ENCODE data around the gene ADAMTS12. TPM values are rescaled to one million over a fixed set of nuclear protein-coding genes. Genes with fewer than 3 reads are reported as not detected.

ADAMTS12 gene
- total and polyA plus RNA-seq, 2 donors (not counting 1 experiment from before 2014, with no cell fraction given), result 10.7 to 44.8 TPM

DNA sequence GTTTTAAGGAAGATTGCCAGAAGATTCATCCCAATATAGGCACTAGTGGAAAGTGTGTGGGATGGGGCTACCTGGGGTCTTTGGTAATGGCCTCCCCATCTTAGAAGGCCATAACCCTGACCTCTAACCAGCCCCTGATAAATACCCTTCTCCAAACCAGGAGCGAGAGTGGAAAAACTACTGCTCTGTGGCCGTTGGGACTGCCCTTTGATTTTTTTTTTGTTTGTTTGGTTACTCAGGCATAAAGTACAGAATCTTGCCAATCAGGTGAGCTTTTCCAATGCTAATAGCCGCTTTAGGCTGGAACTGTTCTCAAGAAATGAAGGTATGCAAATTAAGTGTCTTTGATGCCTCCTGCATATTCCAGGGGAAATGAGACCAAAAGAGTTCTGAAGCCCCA is 153.7 kb downstream of the ADAMTS12 start:
- Histone ChIP-seq H3K27ac (ENCODE audit: insufficient read depth, low read length) (no peak overlapping the region), H3K27me3 (ENCODE audit: control insufficient read depth, insufficient read depth, low read length) (no peaks in the 10 kb centered on the region), H3K4me2 (ENCODE audit: extremely low read depth, insufficient read depth, low read length) (no peak overlapping the region), H4K20me1 (ENCODE audit: control insufficient read depth, extremely low read depth, insufficient read depth, low read length) (no peaks in the 10 kb centered on the region), H3K79me2 (ENCODE audit: control insufficient read depth, insufficient read depth, low read length) (no peaks in the 10 kb centered on the region), H3K36me3 (ENCODE audit: control insufficient read depth, insufficient read depth, low read length) (no peaks in the 10 kb centered on the region), H3K4me3 (replicated peaks in 1 of 4; ENCODE audit: control extremely low read depth in 1 of 4, insufficient read depth in 1 of 4, low read depth in 3 of 4, low read length in 4 of 4) (no peak overlapping the region), H3K9me3 (ENCODE audit: control insufficient read depth, insufficient read depth, low read depth, low read length) (no peaks in the 10 kb centered on the region), H2AFZ (ENCODE audit: low read length) (no peak overlapping the region), H3K4me1 (ENCODE audit: control insufficient read depth, extremely low read depth, insufficient read depth, low read length) (peaks cover 5% of the 10 kb centered on the region), H3K9ac (ENCODE audit: insufficient read depth, low read length) (no peak overlapping the region)
- no peak for DNase-seq (ENCODE audit: low read depth in 2 of 2)
- TF ChIP-seq EZH2 (IDR thresholded peaks at IDR 0.05; ENCODE audit: low read length, missing control alignments), result no peak
- TF ChIP-seq, protein P1, sequence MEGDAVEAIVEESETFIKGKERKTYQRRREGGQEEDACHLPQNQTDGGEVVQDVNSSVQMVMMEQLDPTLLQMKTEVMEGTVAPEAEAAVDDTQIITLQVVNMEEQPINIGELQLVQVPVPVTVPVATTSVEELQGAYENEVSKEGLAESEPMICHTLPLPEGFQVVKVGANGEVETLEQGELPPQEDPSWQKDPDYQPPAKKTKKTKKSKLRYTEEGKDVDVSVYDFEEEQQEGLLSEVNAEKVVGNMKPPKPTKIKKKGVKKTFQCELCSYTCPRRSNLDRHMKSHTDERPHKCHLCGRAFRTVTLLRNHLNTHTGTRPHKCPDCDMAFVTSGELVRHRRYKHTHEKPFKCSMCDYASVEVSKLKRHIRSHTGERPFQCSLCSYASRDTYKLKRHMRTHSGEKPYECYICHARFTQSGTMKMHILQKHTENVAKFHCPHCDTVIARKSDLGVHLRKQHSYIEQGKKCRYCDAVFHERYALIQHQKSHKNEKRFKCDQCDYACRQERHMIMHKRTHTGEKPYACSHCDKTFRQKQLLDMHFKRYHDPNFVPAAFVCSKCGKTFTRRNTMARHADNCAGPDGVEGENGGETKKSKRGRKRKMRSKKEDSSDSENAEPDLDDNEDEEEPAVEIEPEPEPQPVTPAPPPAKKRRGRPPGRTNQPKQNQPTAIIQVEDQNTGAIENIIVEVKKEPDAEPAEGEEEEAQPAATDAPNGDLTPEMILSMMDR (conservative IDR thresholded peaks at IDR 0.05 in 1 of 2, IDR thresholded peaks at IDR 0.05 in 1 of 2; ENCODE audit: low read depth in 1 of 2, low read length in 2 of 2), result no peak

DNA sequence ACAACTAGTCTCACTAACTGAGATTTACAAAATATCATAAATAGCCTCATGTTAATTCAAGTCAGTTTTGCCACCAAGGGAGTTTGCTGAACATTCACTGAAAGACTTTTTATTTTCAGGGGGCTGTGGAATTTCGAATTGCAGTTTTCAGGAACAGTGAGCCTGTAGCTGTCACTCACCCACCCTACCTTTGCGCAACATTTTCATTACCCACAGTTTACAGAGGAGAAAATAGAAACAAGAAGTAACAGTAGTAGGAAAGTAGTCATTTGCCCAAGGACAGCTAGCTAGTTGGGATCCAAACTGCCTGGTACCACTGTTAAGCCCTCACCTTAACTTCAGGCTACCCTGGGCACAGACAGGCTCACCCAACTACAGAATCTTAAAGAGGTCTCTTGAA is 154.1 kb downstream of the ADAMTS12 start:
- H3K4me3 ChIP-seq (replicated peaks in 1 of 4; ENCODE audit: control extremely low read depth in 1 of 4, insufficient read depth in 1 of 4, low read depth in 3 of 4, low read length in 4 of 4), result no peak overlapping the region
- H3K9ac ChIP-seq (ENCODE audit: insufficient read depth, low read length), result no peak overlapping the region
- H3K27ac ChIP-seq (ENCODE audit: insufficient read depth, low read length), result no peak overlapping the region
- no peak for TF ChIP-seq EZH2 (IDR thresholded peaks at IDR 0.05; ENCODE audit: low read length, missing control alignments)
- TF ChIP-seq, protein P1 (conservative IDR thresholded peaks at IDR 0.05 in 1 of 2, IDR thresholded peaks at IDR 0.05 in 1 of 2; ENCODE audit: low read depth in 1 of 2, low read length in 2 of 2), result no peak
- H4K20me1 ChIP-seq (ENCODE audit: control insufficient read depth, extremely low read depth, insufficient read depth, low read length), result no peaks in the 10 kb centered on the region
- no peaks in the 10 kb centered on the region for H3K79me2 ChIP-seq (ENCODE audit: control insufficient read depth, insufficient read depth, low read length)
- no peaks in the 10 kb centered on the region for H3K9me3 ChIP-seq (ENCODE audit: control insufficient read depth, insufficient read depth, low read depth, low read length)
- no peak overlapping the region for H3K4me2 ChIP-seq (ENCODE audit: extremely low read depth, insufficient read depth, low read length)
- DNase-seq (ENCODE audit: low read depth in 2 of 2), result no peak
- H3K36me3 ChIP-seq (ENCODE audit: control insufficient read depth, insufficient read depth, low read length), result no peaks in the 10 kb centered on the region
- H3K4me1 ChIP-seq (ENCODE audit: control insufficient read depth, extremely low read depth, insufficient read depth, low read length), result peaks cover 5% of the 10 kb centered on the region
- no peak overlapping the region for H2AFZ ChIP-seq (ENCODE audit: low read length)
- no peaks in the 10 kb centered on the region for H3K27me3 ChIP-seq (ENCODE audit: control insufficient read depth, insufficient read depth, low read length)

DNA sequence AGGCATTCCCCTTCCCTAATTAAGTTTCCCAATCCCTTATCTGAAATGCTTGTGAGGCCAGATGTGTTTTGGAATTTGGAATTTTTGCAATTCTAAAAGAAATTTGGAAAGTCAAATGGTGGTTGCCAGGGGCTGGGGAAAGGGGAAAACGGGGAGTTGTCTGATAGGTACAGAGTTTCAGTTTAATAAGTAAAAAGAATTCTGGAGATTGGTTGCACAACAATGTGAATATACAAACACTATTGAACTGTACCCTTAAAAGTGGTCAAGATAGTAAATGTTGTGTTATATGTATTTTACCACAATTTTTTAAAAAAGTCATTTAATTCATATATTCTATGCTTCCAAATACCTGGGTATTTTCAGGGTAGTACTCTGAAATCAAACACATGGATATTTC is 154.5 kb downstream of the ADAMTS12 start:
- Histone ChIP-seq H4K20me1 (ENCODE audit: control insufficient read depth, extremely low read depth, insufficient read depth, low read length) (no peaks in the 10 kb centered on the region), H3K9me3 (ENCODE audit: control insufficient read depth, insufficient read depth, low read depth, low read length) (no peaks in the 10 kb centered on the region), H3K36me3 (ENCODE audit: control insufficient read depth, insufficient read depth, low read length) (no peaks in the 10 kb centered on the region), H3K9ac (ENCODE audit: insufficient read depth, low read length) (no peak overlapping the region), H3K4me1 (ENCODE audit: control insufficient read depth, extremely low read depth, insufficient read depth, low read length) (peaks cover 5% of the 10 kb centered on the region), H3K4me3 (replicated peaks in 1 of 4; ENCODE audit: control extremely low read depth in 1 of 4, insufficient read depth in 1 of 4, low read depth in 3 of 4, low read length in 4 of 4) (no peak overlapping the region), H2AFZ (ENCODE audit: low read length) (no peak overlapping the region), H3K27ac (ENCODE audit: insufficient read depth, low read length) (no peak overlapping the region), H3K4me2 (ENCODE audit: extremely low read depth, insufficient read depth, low read length) (no peak overlapping the region), H3K27me3 (ENCODE audit: control insufficient read depth, insufficient read depth, low read length) (no peaks in the 10 kb centered on the region), H3K79me2 (ENCODE audit: control insufficient read depth, insufficient read depth, low read length) (no peaks in the 10 kb centered on the region)
- DNase-seq (ENCODE audit: low read depth in 2 of 2), result no peak
- TF ChIP-seq, protein P1 (conservative IDR thresholded peaks at IDR 0.05 in 1 of 2, IDR thresholded peaks at IDR 0.05 in 1 of 2; ENCODE audit: low read depth in 1 of 2, low read length in 2 of 2), result no peak
- TF ChIP-seq EZH2 (IDR thresholded peaks at IDR 0.05; ENCODE audit: low read length, missing control alignments), result no peak
